ENCODE measurements around the gene SLC44A3. TPM values are rescaled to one million over a fixed set of nuclear protein-coding genes. Genes with fewer than 3 reads are reported as not detected.

Gene SLC44A3
- total RNA-seq, result under 1 TPM in 4 of 5 donors, not detected in 1; 0.30 to 0.99 (median 0.74) TPM
- 1.0 TPM for total RNA-seq (2013)
- 0 to 2.0 (median 0.31) reads per million in 29 experiments for total RNA-seq

- Histone ChIP-seq H3K27ac (ENCODE audit: low read length) (no peak within 1 kb of the TSS), H3K27me3 (replicated peaks in 1 of 2; ENCODE audit: control insufficient read depth in 2 of 2, extremely low read depth in 1 of 2, insufficient read depth in 2 of 2, low read length in 1 of 2) (peaks cover 21 to 23% of the 10 kb centered on the region in 2 experiments), H3K9me3 (no peaks in the 10 kb centered on the region), H3K36me3 (ENCODE audit: control insufficient read depth in 2 of 2, extremely low read depth in 1 of 2, insufficient read depth in 1 of 2, low read length in 1 of 2) (no peaks in the 10 kb centered on the region), H3K4me1 (ENCODE audit: control insufficient read depth in 1 of 2, extremely low read depth in 1 of 2, insufficient read depth in 2 of 2, low read length in 2 of 2) (peaks cover 2 to 12% of the 10 kb centered on the region in 2 experiments), H3K4me3 (ENCODE audit: control insufficient read depth in 1 of 2, extremely low read depth in 1 of 2, low read length in 1 of 2) (peak within 1 kb of the TSS; percentile 11 to 34)
- H3K4me3 Mint-ChIP-seq, result peak within 1 kb of the TSS; percentile 54 to 69 (median 65)
- H3K9me3 Mint-ChIP-seq, result no peaks in the 10 kb centered on the region
- H3K27ac Mint-ChIP-seq, result no peak within 1 kb of the TSS
- ATAC-seq (replicated peaks in 1 of 4), result peak; percentile 43 to 84 (median 62)
- whole genome bisulfite sequencing (ENCODE audit: insufficient coverage), result 4% methylated on average over 70 of the region's 77 CpGs
- CTCF ChIA-PET, result no interaction called here
- POLR2A ChIA-PET, result no interaction called here
- peaks cover 37 to 59% of the 10 kb centered on the region in 2 donors for H3K27me3 Mint-ChIP-seq
- no peaks in the 10 kb centered on the region for H3K36me3 Mint-ChIP-seq
- H3K4me1 Mint-ChIP-seq, result peaks cover 0 to 15% (median 10%) of the 10 kb centered on the region in 3 donors
- DNase-seq, result peak in 5 of 35 experiments; percentile 4 to 22 (median 13)
Observed at GRCh38 chr1:94819945-94820746, at the start of gene SLC44A3. Gene SLC44A3, plus strand, starts transcription at chr1:94820357. Its CDS starts 95 bp downstream, at chr1:94820452.

GRCh38 chr1:94772230-94772641 is 47.9 kb upstream of the SLC44A3 start:
- H3K4me1 Mint-ChIP-seq, result no peaks in the 10 kb centered on the region
- H3K9me3 Mint-ChIP-seq, result no peaks in the 10 kb centered on the region
- no peak overlapping the region for H3K27ac Mint-ChIP-seq
- Histone ChIP-seq H3K4me3 (ENCODE audit: control insufficient read depth in 1 of 2, extremely low read depth in 1 of 2, low read length in 1 of 2) (no peak overlapping the region), H3K27ac (ENCODE audit: low read length) (no peak overlapping the region), H3K4me1 (ENCODE audit: control insufficient read depth in 1 of 2, extremely low read depth in 1 of 2, insufficient read depth in 2 of 2, low read length in 2 of 2) (no peaks in the 10 kb centered on the region), H3K36me3 (ENCODE audit: control insufficient read depth in 2 of 2, extremely low read depth in 1 of 2, insufficient read depth in 1 of 2, low read length in 1 of 2) (no peaks in the 10 kb centered on the region), H3K9me3 (no peaks in the 10 kb centered on the region), H3K27me3 (replicated peaks in 1 of 2; ENCODE audit: control insufficient read depth in 2 of 2, extremely low read depth in 1 of 2, insufficient read depth in 2 of 2, low read length in 1 of 2) (peaks cover 0 to 4% of the 10 kb centered on the region in 2 experiments)
- no peak overlapping the region for H3K4me3 Mint-ChIP-seq
- H3K36me3 Mint-ChIP-seq, result no peaks in the 10 kb centered on the region
- WGBS (ENCODE audit: insufficient coverage), result no CpG with 5 or more reads among the region's 5 CpGs
- DNase-seq (no peak), ATAC-seq (replicated peaks in 1 of 4) (no peak)
- H3K27me3 Mint-ChIP-seq, result no peaks in the 10 kb centered on the region
- ChIA-PET POLR2A (no interaction called here), CTCF (no interaction called here)

- POLR2A ChIA-PET, result no interaction called here
- no peaks in the 10 kb centered on the region for H3K27me3 Mint-ChIP-seq
- WGBS (ENCODE audit: insufficient coverage), result no CpG with 5 or more reads among the region's 3 CpGs
Observed at GRCh38 chr1:94772845-94773244, 47.3 kb upstream of the SLC44A3 start.

GRCh38 chr1:94773296-94773809 is 46.8 kb upstream of the SLC44A3 start:
- Mint-ChIP-seq H3K27ac (no peak overlapping the region), H3K27me3 (no peaks in the 10 kb centered on the region), H3K4me1 (no peaks in the 10 kb centered on the region), H3K4me3 (no peak overlapping the region), H3K9me3 (no peaks in the 10 kb centered on the region), H3K36me3 (no peaks in the 10 kb centered on the region)
- Histone ChIP-seq H3K4me3 (ENCODE audit: control insufficient read depth in 1 of 2, extremely low read depth in 1 of 2, low read length in 1 of 2) (no peak overlapping the region), H3K9me3 (no peaks in the 10 kb centered on the region), H3K4me1 (ENCODE audit: control insufficient read depth in 1 of 2, extremely low read depth in 1 of 2, insufficient read depth in 2 of 2, low read length in 2 of 2) (no peaks in the 10 kb centered on the region), H3K27me3 (replicated peaks in 1 of 2; ENCODE audit: control insufficient read depth in 2 of 2, extremely low read depth in 1 of 2, insufficient read depth in 2 of 2, low read length in 1 of 2) (peaks cover 0 to 4% of the 10 kb centered on the region in 2 experiments), H3K36me3 (ENCODE audit: control insufficient read depth in 2 of 2, extremely low read depth in 1 of 2, insufficient read depth in 1 of 2, low read length in 1 of 2) (no peaks in the 10 kb centered on the region), H3K27ac (ENCODE audit: low read length) (no peak overlapping the region)
- CTCF ChIA-PET, result no interaction called here
- POLR2A ChIA-PET, result no interaction called here
- DNase-seq, result no peak
- WGBS (ENCODE audit: insufficient coverage), result 64% methylated on average over 4 of the region's 6 CpGs
- ATAC-seq (replicated peaks in 1 of 4), result no peak

More at GRCh38 chr1:94772845-94773244, 47.3 kb upstream of the SLC44A3 start:
- H3K4me1 Mint-ChIP-seq, result no peaks in the 10 kb centered on the region
- ATAC-seq (replicated peaks in 1 of 4) (no peak), DNase-seq (no peak)
- H3K27ac Mint-ChIP-seq, result no peak overlapping the region
- H3K36me3 ChIP-seq (ENCODE audit: control insufficient read depth in 2 of 2, extremely low read depth in 1 of 2, insufficient read depth in 1 of 2, low read length in 1 of 2), result no peaks in the 10 kb centered on the region
- no peaks in the 10 kb centered on the region for H3K9me3 ChIP-seq
- H3K4me3 ChIP-seq (ENCODE audit: control insufficient read depth in 1 of 2, extremely low read depth in 1 of 2, low read length in 1 of 2), result no peak overlapping the region
- no peaks in the 10 kb centered on the region for H3K36me3 Mint-ChIP-seq
- no peak overlapping the region for H3K27ac ChIP-seq (ENCODE audit: low read length)
- H3K4me1 ChIP-seq (ENCODE audit: control insufficient read depth in 1 of 2, extremely low read depth in 1 of 2, insufficient read depth in 2 of 2, low read length in 2 of 2), result no peaks in the 10 kb centered on the region
- no peaks in the 10 kb centered on the region for H3K9me3 Mint-ChIP-seq
- H3K27me3 ChIP-seq (replicated peaks in 1 of 2; ENCODE audit: control insufficient read depth in 2 of 2, extremely low read depth in 1 of 2, insufficient read depth in 2 of 2, low read length in 1 of 2), result peaks cover 0 to 4% of the 10 kb centered on the region in 2 experiments
- no peak overlapping the region for H3K4me3 Mint-ChIP-seq
- CTCF ChIA-PET, result no interaction called here

- no peak overlapping the region for H3K27ac Mint-ChIP-seq
- H3K36me3 ChIP-seq (ENCODE audit: control insufficient read depth in 2 of 2, extremely low read depth in 1 of 2, insufficient read depth in 1 of 2, low read length in 1 of 2), result no peaks in the 10 kb centered on the region
- WGBS (ENCODE audit: insufficient coverage), result 94% methylated on average over 7 of the region's 8 CpGs
Observed at GRCh38 chr1:94773931-94774422, 46.2 kb upstream of the SLC44A3 start.

GRCh38 chr1:94776474-94776873 is 43.7 kb upstream of the SLC44A3 start:
- no CpG with 5 or more reads among the region's 1 CpG for WGBS (ENCODE audit: insufficient coverage)
- CTCF ChIA-PET, result no interaction called here
- no peaks in the 10 kb centered on the region for H3K9me3 ChIP-seq

More at GRCh38 chr1:94773931-94774422, 46.2 kb upstream of the SLC44A3 start:
- ChIA-PET POLR2A (interaction anchor here in 1 of 2 donors (0.6 kb wide), 1 partner anchor 11 kb away, joined by 3 read pairs; no protein-coding TSS in a partner anchor), CTCF (no interaction called here)
- Histone ChIP-seq H3K4me3 (ENCODE audit: control insufficient read depth in 1 of 2, extremely low read depth in 1 of 2, low read length in 1 of 2) (no peak overlapping the region), H3K9me3 (no peaks in the 10 kb centered on the region), H3K4me1 (ENCODE audit: control insufficient read depth in 1 of 2, extremely low read depth in 1 of 2, insufficient read depth in 2 of 2, low read length in 2 of 2) (no peaks in the 10 kb centered on the region), H3K27ac (ENCODE audit: low read length) (no peak overlapping the region), H3K27me3 (replicated peaks in 1 of 2; ENCODE audit: control insufficient read depth in 2 of 2, extremely low read depth in 1 of 2, insufficient read depth in 2 of 2, low read length in 1 of 2) (peaks cover 0 to 4% of the 10 kb centered on the region in 2 experiments)
- no peaks in the 10 kb centered on the region for H3K4me1 Mint-ChIP-seq
- H3K4me3 Mint-ChIP-seq, result no peak overlapping the region
- no peaks in the 10 kb centered on the region for H3K36me3 Mint-ChIP-seq
- no peak for ATAC-seq (replicated peaks in 1 of 4)
- no peak for DNase-seq
- H3K9me3 Mint-ChIP-seq, result no peaks in the 10 kb centered on the region
- peaks cover 0 to under 1% of the 10 kb centered on the region in 2 donors for H3K27me3 Mint-ChIP-seq

More at GRCh38 chr1:94776474-94776873, 43.7 kb upstream of the SLC44A3 start:
- H3K4me1 Mint-ChIP-seq, result no peaks in the 10 kb centered on the region
- H3K36me3 ChIP-seq (ENCODE audit: control insufficient read depth in 2 of 2, extremely low read depth in 1 of 2, insufficient read depth in 1 of 2, low read length in 1 of 2), result no peaks in the 10 kb centered on the region
- H3K27ac Mint-ChIP-seq, result no peak overlapping the region
- H3K36me3 Mint-ChIP-seq, result no peaks in the 10 kb centered on the region
- DNase-seq (no peak), ATAC-seq (replicated peaks in 1 of 4) (no peak)
- no peaks in the 10 kb centered on the region for H3K9me3 Mint-ChIP-seq
- no peak overlapping the region for H3K27ac ChIP-seq (ENCODE audit: low read length)
- peaks cover 7 to 10% of the 10 kb centered on the region in 2 donors for H3K27me3 Mint-ChIP-seq
- H3K4me3 Mint-ChIP-seq, result no peak overlapping the region
- H3K27me3 ChIP-seq (replicated peaks in 1 of 2; ENCODE audit: control insufficient read depth in 2 of 2, extremely low read depth in 1 of 2, insufficient read depth in 2 of 2, low read length in 1 of 2), result peaks cover 0 to 4% of the 10 kb centered on the region in 2 experiments
- no peak overlapping the region for H3K4me3 ChIP-seq (ENCODE audit: control insufficient read depth in 1 of 2, extremely low read depth in 1 of 2, low read length in 1 of 2)
- POLR2A ChIA-PET, result no interaction called here
- H3K4me1 ChIP-seq (ENCODE audit: control insufficient read depth in 1 of 2, extremely low read depth in 1 of 2, insufficient read depth in 2 of 2, low read length in 2 of 2), result no peaks in the 10 kb centered on the region
